B cell (primary cell): ENCODE measurements around the gene CREB3L1. TPM values are rescaled to one million over a fixed set of nuclear protein-coding genes. Genes with fewer than 3 reads are reported as not detected.

Experiments used
- ATAC-seq: fragments of 200-7000 bp; cut with Tn5 transposase; one replicate; pipeline ENCODE4 v1.10.0; 2021; ENCODE audit warnings: low read depth, mild to moderate bottlenecking, moderate number of reproducible peaks, moderate library complexity
- CTCF ChIA-PET: fragments of 350-600 bp; sonication (Branson Sonifier 250); formaldehyde crosslinking; loops from one replicate; lab custom pipeline; 2021; ENCODE audit warnings: antibody characterized with exemption, inconsistent platforms; lab: Charles Lee
- POLR2A ChIA-PET: fragments of 350-600 bp; sonication (Branson Sonifier 250); formaldehyde crosslinking; loops from one replicate; lab custom pipeline; 2021; ENCODE audit warnings: antibody characterized with exemption; lab: Charles Lee
- DNase-seq: peaks from one replicate; pipeline ENCODE4 v3.0.0; 2013
- H2AFZ ChIP-seq: 2 replicates; pipeline ENCODE4 v1.6.1; 2012; ENCODE audit warnings: mild to moderate bottlenecking, low read depth, low read length; ENCODE audit not compliant: insufficient read depth, poor library complexity, severe bottlenecking
- H3K27ac ChIP-seq, 2 donors: 1 replicate in 1 of 2; 2 replicates in 1 of 2; pipeline ENCODE4 v1.5.1; 2012 to 2013; ENCODE audit warnings: low read length in 2 of 2, mild to moderate bottlenecking in 2 of 2, moderate library complexity in 1 of 2
- H3K27me3 ChIP-seq, 4 experiments: fragments of 200-600 bp in 1 of 4; sonication (generic) in 1 of 4; replicated peaks in 1 of 4; 1 replicate in 2 of 4; 2 replicates in 2 of 4; pipeline versions ENCODE4 v1.6.1 to v1.7.0; 2013 to 2016; ENCODE audit warnings: low read length in 3 of 4, mild to moderate bottlenecking in 2 of 4, mixed read lengths in 1 of 4, moderate library complexity in 1 of 4; ENCODE audit not compliant: insufficient read depth in 4 of 4, control insufficient read depth in 3 of 4; ENCODE audit errors: control extremely low read depth in 1 of 4
- H3K36me3 ChIP-seq, 2 experiments: replicated peaks in 1 of 2; 1 replicate in 1 of 2; 2 replicates in 1 of 2; pipeline versions ENCODE4 v1.6.1 to v1.7.1; 2013; ENCODE audit warnings: low read length in 1 of 2; ENCODE audit not compliant: insufficient read depth in 2 of 2, control insufficient read depth in 1 of 2; ENCODE audit errors: control extremely low read depth in 1 of 2, extremely low read depth in 1 of 2
- H3K4me1 ChIP-seq, 2 donors: fragments of 200-600 bp in 1 of 2; sonication (generic) in 1 of 2; 1 replicate in 1 of 2; 2 replicates in 1 of 2; pipeline versions ENCODE4 v1.5.1 to v1.6.1; 2013 to 2017; ENCODE audit warnings: low read length in 2 of 2; ENCODE audit not compliant: control insufficient read depth in 2 of 2, insufficient read depth in 2 of 2
- H3K4me2 ChIP-seq: replicated peaks from 2 replicates; pipeline ENCODE3; 2012; ENCODE audit warnings: mild to moderate bottlenecking, low read depth, low read length; ENCODE audit not compliant: poor library complexity, severe bottlenecking
- H3K4me3 ChIP-seq, 5 experiments: fragments of 200-600 bp in 1 of 5; sonication (generic) in 1 of 5; 1 replicate in 3 of 5; 2 replicates in 2 of 5; pipeline versions ENCODE4 v1.5.1 to v1.7.0; 2011 to 2016; ENCODE audit warnings: low read length in 4 of 5, mild to moderate bottlenecking in 4 of 5, low read depth in 2 of 5, control low read depth in 1 of 5, moderate library complexity in 1 of 5; ENCODE audit not compliant: insufficient read depth in 1 of 5; ENCODE audit errors: control extremely low read depth in 1 of 5, extremely low read depth in 1 of 5
- H3K79me2 ChIP-seq: fragments of 200-600 bp; sonication (generic); one replicate; pipeline ENCODE4 v1.6.0; 2016; ENCODE audit warnings: low read length; ENCODE audit not compliant: control insufficient read depth, insufficient read depth
- H3K9ac ChIP-seq: fragments of 200-600 bp; sonication (generic); 2 replicates; pipeline ENCODE4 v1.6.1; 2017; ENCODE audit warnings: mild to moderate bottlenecking, low read length, moderate library complexity
- H3K9me3 ChIP-seq, 3 donors: one replicate each; pipeline versions ENCODE4 v1.6.1 to v1.7.1; 2013; ENCODE audit warnings: low read length in 2 of 3; ENCODE audit not compliant: control insufficient read depth in 2 of 3, insufficient read depth in 1 of 3; ENCODE audit errors: control extremely low read depth in 1 of 3
- H4K20me1 ChIP-seq: 2 replicates; pipeline ENCODE4 v1.6.0; 2012; ENCODE audit warnings: mild to moderate bottlenecking, low read length; ENCODE audit not compliant: insufficient read depth, control insufficient read depth, poor library complexity, severe bottlenecking
- H3K27ac Mint-ChIP-seq: one replicate; pipeline ENCODE4 v1.8.0; 2021; ENCODE audit warnings: mixed read lengths
- H3K27me3 Mint-ChIP-seq: one replicate; pipeline ENCODE4 v1.8.0; 2021; ENCODE audit warnings: mixed read lengths
- H3K4me1 Mint-ChIP-seq: one replicate; pipeline ENCODE4 v1.8.0; 2021; ENCODE audit warnings: mixed read lengths
- H3K4me3 Mint-ChIP-seq: one replicate; pipeline ENCODE4 v1.8.0; 2021; ENCODE audit warnings: mixed read lengths
- H3K9me3 Mint-ChIP-seq: one replicate; pipeline ENCODE4 v1.8.0; 2022; ENCODE audit warnings: mixed read lengths; ENCODE audit not compliant: insufficient read depth
- EZH2 ChIP-seq: IDR thresholded peaks from 2 replicates; pipeline ENCODE4 v1.6.1; 2012; ENCODE audit warnings: borderline replicate concordance, low read depth, mild to moderate bottlenecking, moderate library complexity, low read length; ENCODE audit not compliant: insufficient read depth, poor library complexity, severe bottlenecking
- WGBS: methylation state at CpG from one replicate; pipeline ENCODE4 v1.1.5; 2013; ENCODE audit warnings: missing lambda C conversion rate; ENCODE audit not compliant: insufficient coverage; 5-methylcytosine and 5-hydroxymethylcytosine counted together
- intact Hi-C: fragments of 100-400 bp; cut with micrococcal nuclease; formaldehyde crosslinking; loops from one replicate; pipeline ENCODE4 v1.10.0; 2022
- polyA plus RNA-seq: library from polyadenylated mRNA; depleted of rRNA; stranded (reverse); fragments of >200 nt; gene quantifications from 2 replicates; pipeline ENCODE4 v1.2.3, GENCODE V29; 2012
- total RNA-seq, 2 donors: library from RNA; stranded (reverse); fragments of 120-200 nt in 1 of 2; gene quantifications; 1 replicate in 1 of 2; 2 replicates in 1 of 2; pipeline versions ENCODE4 v1.2.3 to v1.2.4, GENCODE V29; 2013 to 2022
- TF ChIP-seq, protein P1 (sequence below): fragments of 200-600 bp; IDR thresholded peaks from one replicate; pipeline ENCODE4 v1.8.0; 2022; ENCODE audit warnings: antibody characterized with exemption, mild to moderate bottlenecking

Gene CREB3L1
- total and polyA plus RNA-seq, 2 donors (not counting 1 experiment from before 2014, with no cell fraction given): not detected

GRCh38 chr11:46246521-46246920 lies 30.9 kb upstream of the CREB3L1 start:
- Mint-ChIP-seq H3K4me3 (no peak overlapping the region), H3K27me3 (peaks cover 21% of the 10 kb centered on the region), H3K4me1 (peaks cover 14% of the 10 kb centered on the region), H3K27ac (no peak overlapping the region), H3K9me3 (no peaks in the 10 kb centered on the region)
- no peak for ATAC-seq
- Histone ChIP-seq H3K4me2 (no peak overlapping the region), H3K4me3 (no peak overlapping the region), H3K4me1 (peaks cover 8 to 9% of the 10 kb centered on the region in 2 donors), H3K36me3 (no peaks in the 10 kb centered on the region), H3K9ac (no peak overlapping the region), H3K79me2 (no peaks in the 10 kb centered on the region), H3K27ac (no peak overlapping the region), H3K27me3 (peaks cover 0 to 16% (median 3%) of the 10 kb centered on the region in 4 experiments), H3K9me3 (no peaks in the 10 kb centered on the region), H2AFZ (no peak overlapping the region), H4K20me1 (no peaks in the 10 kb centered on the region)
- no CpG with 5 or more reads among the region's 1 CpG for WGBS
- intact Hi-C loops: no loop called here
- ChIA-PET CTCF (no interaction called here), POLR2A (no interaction called here)
- TF ChIP-seq EZH2: no peak
- TF ChIP-seq, protein P1, sequence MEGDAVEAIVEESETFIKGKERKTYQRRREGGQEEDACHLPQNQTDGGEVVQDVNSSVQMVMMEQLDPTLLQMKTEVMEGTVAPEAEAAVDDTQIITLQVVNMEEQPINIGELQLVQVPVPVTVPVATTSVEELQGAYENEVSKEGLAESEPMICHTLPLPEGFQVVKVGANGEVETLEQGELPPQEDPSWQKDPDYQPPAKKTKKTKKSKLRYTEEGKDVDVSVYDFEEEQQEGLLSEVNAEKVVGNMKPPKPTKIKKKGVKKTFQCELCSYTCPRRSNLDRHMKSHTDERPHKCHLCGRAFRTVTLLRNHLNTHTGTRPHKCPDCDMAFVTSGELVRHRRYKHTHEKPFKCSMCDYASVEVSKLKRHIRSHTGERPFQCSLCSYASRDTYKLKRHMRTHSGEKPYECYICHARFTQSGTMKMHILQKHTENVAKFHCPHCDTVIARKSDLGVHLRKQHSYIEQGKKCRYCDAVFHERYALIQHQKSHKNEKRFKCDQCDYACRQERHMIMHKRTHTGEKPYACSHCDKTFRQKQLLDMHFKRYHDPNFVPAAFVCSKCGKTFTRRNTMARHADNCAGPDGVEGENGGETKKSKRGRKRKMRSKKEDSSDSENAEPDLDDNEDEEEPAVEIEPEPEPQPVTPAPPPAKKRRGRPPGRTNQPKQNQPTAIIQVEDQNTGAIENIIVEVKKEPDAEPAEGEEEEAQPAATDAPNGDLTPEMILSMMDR: no peak
- no peak for DNase-seq

GRCh38 chr11:46247090-46247489 lies 30.4 kb upstream of the CREB3L1 start:
- Histone ChIP-seq H3K4me2 (no peak overlapping the region), H3K4me3 (no peak overlapping the region), H3K79me2 (no peaks in the 10 kb centered on the region), H3K9ac (no peak overlapping the region), H3K4me1 (peaks cover 8 to 9% of the 10 kb centered on the region in 2 donors), H2AFZ (no peak overlapping the region), H4K20me1 (no peaks in the 10 kb centered on the region), H3K27ac (no peak overlapping the region), H3K9me3 (no peaks in the 10 kb centered on the region), H3K36me3 (no peaks in the 10 kb centered on the region), H3K27me3 (peaks cover 0 to 13% (median 3%) of the 10 kb centered on the region in 4 experiments)
- no peak for TF ChIP-seq EZH2
- TF ChIP-seq, protein P1: no peak
- H3K4me1 Mint-ChIP-seq: peaks cover 14% of the 10 kb centered on the region
- intact Hi-C loops: no loop called here
- H3K27me3 Mint-ChIP-seq: peaks cover 17% of the 10 kb centered on the region
- no peak overlapping the region for H3K27ac Mint-ChIP-seq
- no peak overlapping the region for H3K4me3 Mint-ChIP-seq
- no peaks in the 10 kb centered on the region for H3K9me3 Mint-ChIP-seq
- DNase-seq (no peak), ATAC-seq (no peak)
- CTCF ChIA-PET: no interaction called here
- 93% methylated on average over 8 of the region's 9 CpGs for WGBS
- POLR2A ChIA-PET: no interaction called here
